Measurements from ENCODE around the gene HNRNPD. TPM values are rescaled to one million over a fixed set of nuclear protein-coding genes. Genes with fewer than 3 reads are reported as not detected.

Gene HNRNPD
- total RNA-seq: 30.3 and 50.9 TPM in 2 replicates

GRCh38 chr4:82373816-82374625, at the start of gene HNRNPD:
Gene HNRNPD, minus strand, starts transcription at chr4:82373991. Its CDS starts 313 bp downstream, at chr4:82373678.

Other genes with a start within 250 kb of the HNRNPD start
- 126 and 140 TPM in 2 replicates for gene HNRNPDL, start 56.5 kb upstream of the HNRNPD start, total RNA-seq
- 45.8 and 54.0 TPM in 2 replicates for gene ENOPH1, start 56.6 kb upstream of the HNRNPD start, total RNA-seq
- gene TMEM150C, start 188.0 kb upstream of the HNRNPD start, total RNA-seq: 0.06 and 0.53 TPM in 2 replicates